RWPE1 (cell line): ENCODE measurements around the gene RBM4B.

Source experiments
- CTCF ChIA-PET: fragments of 350-600 bp; sonication (Branson Sonifier 250); formaldehyde crosslinking; extraction: SDS; loops from one replicate; lab custom pipeline; 2021; lab: Yijun Ruan, JAX
- POLR2A ChIA-PET: fragments of 400-600 bp; formaldehyde crosslinking; extraction: SDS; loops from one replicate; lab custom pipeline; 2020; ENCODE audit warnings: antibody characterized with exemption; ENCODE audit not compliant: low non-redundant PET; lab: Yijun Ruan, JAX
- DNase-seq: peaks from one replicate; pipeline ENCODE4 v3.0.0; 2012; ENCODE audit warnings: low spot score
- H3K27ac ChIP-seq: fragments of 450-650 bp; 2 replicates; pipeline ENCODE4 v1.5.1; 2017
- CTCF ChIP-seq: fragments of 450-650 bp; conservative IDR thresholded peaks from 2 replicates; pipeline ENCODE4 v1.5.1; 2017; ENCODE audit warnings: low read depth, mild to moderate bottlenecking

RBM4B gene

GRCh38 chr11:66708094-66708493 lies 30.4 kb upstream of the RBM4B start:
- ChIA-PET CTCF (interaction anchor here (1.3 kb wide), 1 partner anchor 126 kb away, joined by 3 read pairs; no protein-coding TSS in a partner anchor), POLR2A (no interaction called here)
- H3K27ac ChIP-seq: peak overlapping the region; percentile 84
- TF ChIP-seq CTCF: no peak
- no peak for DNase-seq

DNA sequence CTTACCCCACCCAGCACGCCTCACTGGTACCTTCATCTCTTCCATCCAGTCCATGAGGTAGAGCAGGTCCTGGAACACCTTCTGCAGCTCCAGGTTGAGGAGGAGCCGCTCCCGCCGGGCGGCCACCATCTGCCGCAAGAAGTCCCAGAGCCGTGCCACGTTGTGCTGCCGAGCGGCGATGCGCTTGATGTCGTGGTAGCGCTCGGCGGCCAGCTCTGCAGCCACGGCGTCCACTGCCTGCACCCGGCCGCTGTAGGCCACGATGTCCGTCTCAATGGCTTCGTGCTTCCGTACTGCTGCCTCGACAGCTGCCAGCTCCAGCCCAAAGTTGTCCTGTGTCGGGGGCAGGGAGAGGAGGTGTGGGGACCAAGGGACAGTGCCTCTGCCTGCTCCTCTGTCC lies 29.8 kb upstream of the RBM4B start:
- POLR2A ChIA-PET: no interaction called here
- CTCF ChIA-PET: interaction anchor here (1.3 kb wide), 1 partner anchor 127 kb away, joined by 3 read pairs; no protein-coding TSS in a partner anchor
- peak overlapping the region; percentile 84 for H3K27ac ChIP-seq
- no peak for DNase-seq
- no peak for TF ChIP-seq CTCF

DNA sequence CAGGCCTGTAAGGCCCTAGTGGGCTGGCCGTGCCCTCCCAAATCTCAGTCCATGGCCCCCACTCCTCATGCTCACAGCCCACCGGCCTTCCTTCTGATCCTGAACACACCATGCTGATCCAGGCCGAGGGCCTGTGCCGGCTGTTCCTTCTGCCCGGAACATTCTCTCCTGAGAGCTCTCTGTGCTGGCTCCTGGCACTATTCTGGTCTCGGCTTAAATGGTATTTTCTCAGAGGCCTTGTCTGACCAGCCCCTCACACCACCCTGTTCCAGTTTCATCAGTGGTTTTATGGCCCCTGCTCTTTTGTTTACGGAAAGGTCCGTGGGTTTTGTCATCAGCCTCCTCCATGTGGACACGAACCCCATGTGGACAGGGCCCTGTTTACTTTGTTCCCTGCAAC lies 29.3 kb upstream of the RBM4B start:
- ChIA-PET POLR2A (no interaction called here), CTCF (interaction anchor here (1.3 kb wide), 1 partner anchor 128 kb away, joined by 3 read pairs; no protein-coding TSS in a partner anchor)
- H3K27ac ChIP-seq: peak overlapping the region; percentile 84
- DNase-seq: no peak
- TF ChIP-seq CTCF: no peak

- CTCF ChIA-PET: no interaction called here
- no peak for TF ChIP-seq CTCF
- DNase-seq: no peak
- H3K27ac ChIP-seq: peak overlapping the region; percentile 48
- POLR2A ChIA-PET: interaction anchor here (0.6 kb wide), 1 partner anchor 15 kb away, joined by 3 read pairs; no protein-coding TSS in a partner anchor
Measured at GRCh38 chr11:66705587-66706335, 28.1 kb upstream of the RBM4B start.

DNA sequence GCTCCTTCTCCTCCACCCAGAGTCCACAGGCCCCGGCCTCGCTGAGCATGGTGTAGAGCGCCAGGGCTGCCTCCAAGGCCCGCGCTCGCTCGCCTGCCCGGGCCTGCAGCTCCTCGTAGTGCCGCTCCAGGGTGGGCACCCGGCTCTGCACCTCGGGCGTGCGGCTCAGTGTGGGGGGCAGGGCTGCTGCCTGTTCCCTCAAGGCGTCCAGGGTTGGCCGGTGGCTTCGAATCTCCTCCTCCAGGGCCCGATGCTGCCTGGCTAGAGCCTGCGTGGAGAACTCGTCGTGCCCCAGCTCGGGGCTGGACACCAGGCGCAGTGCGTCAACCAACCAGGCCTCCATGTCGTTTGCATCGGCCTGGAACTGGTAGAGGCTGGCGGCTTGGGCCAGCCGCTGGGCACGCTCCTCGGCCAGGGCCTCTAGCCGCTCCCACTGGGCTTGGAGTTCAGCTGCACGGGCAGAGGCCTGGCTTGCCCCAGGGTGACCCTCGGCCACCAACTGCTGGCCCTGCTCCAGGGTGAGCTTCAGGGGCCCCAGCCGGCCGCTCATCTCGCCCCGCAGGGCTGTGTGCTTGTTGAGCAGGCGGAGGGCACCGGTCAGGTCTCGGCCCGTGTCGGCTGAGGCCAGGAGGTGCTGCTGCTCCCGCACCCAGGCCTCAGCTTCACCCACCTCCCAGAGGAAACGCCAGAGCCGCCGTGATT lies 27.1 kb upstream of the RBM4B start:
- ChIA-PET POLR2A (interaction anchor here (0.6 kb wide), 1 partner anchor 16 kb away, joined by 3 read pairs; no protein-coding TSS in a partner anchor), CTCF (interaction anchor here (0.7 kb wide), 1 partner anchor 14 kb away, joined by 4 read pairs; no protein-coding TSS in a partner anchor)
- peak overlapping the region; percentile 48 for H3K27ac ChIP-seq
- no peak for DNase-seq
- TF ChIP-seq CTCF: no peak

DNA sequence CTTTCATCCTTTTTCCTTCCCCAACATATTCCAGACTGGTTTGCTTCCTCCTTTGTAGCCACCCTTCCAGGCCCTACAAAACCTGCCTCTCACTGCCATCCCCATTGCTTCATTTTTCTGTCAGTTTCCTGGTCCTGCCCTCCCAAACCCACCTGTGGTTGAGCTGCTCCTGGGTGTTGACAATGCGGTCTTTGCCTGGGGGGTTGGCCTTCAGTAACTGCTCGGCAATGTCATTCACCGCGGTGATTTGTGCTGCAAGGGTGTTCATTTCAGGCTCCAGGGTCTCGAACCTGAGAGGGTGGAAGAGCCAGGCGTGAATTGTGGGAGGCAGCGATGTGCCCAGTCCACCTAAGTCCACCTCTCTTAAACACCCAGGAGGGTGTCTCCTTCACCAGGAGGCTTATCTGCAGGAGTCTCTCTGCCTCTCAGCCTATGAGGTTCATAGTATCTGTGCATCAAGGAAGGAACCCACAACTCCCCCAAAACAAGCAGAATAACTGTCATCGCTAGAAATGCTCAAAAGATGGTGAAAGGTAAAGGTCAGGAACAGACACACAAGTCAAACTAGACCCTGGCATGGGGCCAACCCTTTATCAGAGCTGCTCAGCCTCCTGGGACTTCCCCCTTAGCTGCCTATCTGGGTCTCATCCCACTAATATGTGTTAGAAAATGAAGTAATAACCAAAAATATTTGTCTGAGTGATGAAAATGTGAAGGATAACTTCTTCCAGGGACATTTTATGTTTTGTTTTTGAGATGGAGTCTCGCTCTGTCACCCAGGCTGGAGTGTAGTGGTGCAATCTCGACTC lies 23.9 kb upstream of the RBM4B start:
- H3K27ac ChIP-seq: no peak overlapping the region
- ChIA-PET POLR2A (no interaction called here), CTCF (no interaction called here)
- TF ChIP-seq CTCF: no peak
- no peak for DNase-seq
